GM12875 (cell line): ENCODE data around the gene TEX26.

Source experiments
- H3K4me3 ChIP-seq: one replicate; pipeline ENCODE4 v1.5.1; 2011; ENCODE audit warnings: low read depth, low read length, control low read depth
- CTCF ChIP-seq: IDR thresholded peaks from 2 replicates; pipeline ENCODE4 v1.5.1; 2011; ENCODE audit warnings: low read depth, mild to moderate bottlenecking, control low read depth, inconsistent platforms, low read length, moderate library complexity, borderline replicate concordance; ENCODE audit not compliant: insufficient read depth

TEX26 gene

GRCh38 chr13:30898070-30898469 is 34.4 kb upstream of the TEX26 start:
- no peak for TF ChIP-seq CTCF
- no peak overlapping the region for H3K4me3 ChIP-seq

GRCh38 chr13:30898678-30899241 is 33.7 kb upstream of the TEX26 start:
- H3K4me3 ChIP-seq = no peak overlapping the region
- TF ChIP-seq CTCF = no peak

GRCh38 chr13:30900436-30900835 is 32.0 kb upstream of the TEX26 start:
- H3K4me3 ChIP-seq = no peak overlapping the region
- TF ChIP-seq CTCF = no peak

- no peak for TF ChIP-seq CTCF
Observed at GRCh38 chr13:30900952-30901749, 31.3 kb upstream of the TEX26 start.

GRCh38 chr13:30904043-30904442 is 28.4 kb upstream of the TEX26 start:
- no peak overlapping the region for H3K4me3 ChIP-seq
- TF ChIP-seq CTCF = no peak

More at GRCh38 chr13:30900952-30901749, 31.3 kb upstream of the TEX26 start:
- no peak overlapping the region for H3K4me3 ChIP-seq

GRCh38 chr13:30905932-30906383 is 26.5 kb upstream of the TEX26 start, which contains the start of gene MEDAG:
TSS of gene MEDAG (plus strand) at chr13:30906271. CDS start at chr13:30906516, 245 bp downstream.
- TF ChIP-seq CTCF = no peak
- no peak within 1 kb of the TSS for H3K4me3 ChIP-seq
